Measurements from ENCODE around the gene TCF4.

The TCF4 gene

GRCh38 chr18:55268151-55268601 is 319.8 kb downstream of the TCF4 start:
- no peaks in the 10 kb centered on the region for H3K36me3 ChIP-seq (ENCODE audit: low read depth)
- peaks cover 5% of the 10 kb centered on the region for H3K4me1 ChIP-seq (ENCODE audit: insufficient read depth, poor library complexity, severe bottlenecking)
- no peak overlapping the region for H3K27ac ChIP-seq (ENCODE audit: poor library complexity, severe bottlenecking)
- ATAC-seq (ENCODE audit: low read depth), result no peak
- TF ChIP-seq CTCF (IDR thresholded peaks at IDR 0.05; ENCODE audit: poor library complexity, severe bottlenecking), result no peak
- no peaks in the 10 kb centered on the region for H3K27me3 ChIP-seq (ENCODE audit: insufficient read depth, poor library complexity, severe bottlenecking)
- H3K9me3 ChIP-seq (ENCODE audit: severe bottlenecking), result no peaks in the 10 kb centered on the region
- DNase-seq (ENCODE audit: low spot score), result no peak
- H3K4me3 ChIP-seq (ENCODE audit: severe bottlenecking), result no peak overlapping the region

GRCh38 chr18:55266981-55267380 is 321.0 kb downstream of the TCF4 start:
- H3K4me3 ChIP-seq (ENCODE audit: severe bottlenecking), result no peak overlapping the region
- H3K9me3 ChIP-seq (ENCODE audit: severe bottlenecking), result no peaks in the 10 kb centered on the region
- TF ChIP-seq CTCF (IDR thresholded peaks at IDR 0.05; ENCODE audit: poor library complexity, severe bottlenecking), result no peak
- no peaks in the 10 kb centered on the region for H3K36me3 ChIP-seq (ENCODE audit: low read depth)
- H3K27me3 ChIP-seq (ENCODE audit: insufficient read depth, poor library complexity, severe bottlenecking), result no peaks in the 10 kb centered on the region
- DNase-seq (ENCODE audit: low spot score) (no peak), ATAC-seq (ENCODE audit: low read depth) (no peak)
- peaks cover 5% of the 10 kb centered on the region for H3K4me1 ChIP-seq (ENCODE audit: insufficient read depth, poor library complexity, severe bottlenecking)
- no peak overlapping the region for H3K27ac ChIP-seq (ENCODE audit: poor library complexity, severe bottlenecking)

GRCh38 chr18:55265984-55266383 is 322.0 kb downstream of the TCF4 start:
- Histone ChIP-seq H3K9me3 (ENCODE audit: severe bottlenecking) (no peaks in the 10 kb centered on the region), H3K27me3 (ENCODE audit: insufficient read depth, poor library complexity, severe bottlenecking) (no peaks in the 10 kb centered on the region), H3K4me1 (ENCODE audit: insufficient read depth, poor library complexity, severe bottlenecking) (peaks cover 5% of the 10 kb centered on the region), H3K36me3 (ENCODE audit: low read depth) (no peaks in the 10 kb centered on the region), H3K4me3 (ENCODE audit: severe bottlenecking) (no peak overlapping the region), H3K27ac (ENCODE audit: poor library complexity, severe bottlenecking) (no peak overlapping the region)
- ATAC-seq (ENCODE audit: low read depth) (no peak), DNase-seq (ENCODE audit: low spot score) (no peak)
- TF ChIP-seq CTCF (IDR thresholded peaks at IDR 0.05; ENCODE audit: poor library complexity, severe bottlenecking), result no peak

GRCh38 chr18:55265130-55265675 is 322.8 kb downstream of the TCF4 start:
- Histone ChIP-seq H3K4me1 (ENCODE audit: insufficient read depth, poor library complexity, severe bottlenecking) (peaks cover 5% of the 10 kb centered on the region), H3K27ac (ENCODE audit: poor library complexity, severe bottlenecking) (no peak overlapping the region), H3K36me3 (ENCODE audit: low read depth) (no peaks in the 10 kb centered on the region), H3K4me3 (ENCODE audit: severe bottlenecking) (no peak overlapping the region), H3K9me3 (ENCODE audit: severe bottlenecking) (no peaks in the 10 kb centered on the region), H3K27me3 (ENCODE audit: insufficient read depth, poor library complexity, severe bottlenecking) (no peaks in the 10 kb centered on the region)
- ATAC-seq (ENCODE audit: low read depth), result no peak
- TF ChIP-seq CTCF (IDR thresholded peaks at IDR 0.05; ENCODE audit: poor library complexity, severe bottlenecking), result no peak
- DNase-seq (ENCODE audit: low spot score), result no peak

GRCh38 chr18:55264108-55264507 is 323.9 kb downstream of the TCF4 start:
- H3K9me3 ChIP-seq (ENCODE audit: severe bottlenecking), result no peaks in the 10 kb centered on the region
- no peak for TF ChIP-seq CTCF (IDR thresholded peaks at IDR 0.05; ENCODE audit: poor library complexity, severe bottlenecking)
- H3K27me3 ChIP-seq (ENCODE audit: insufficient read depth, poor library complexity, severe bottlenecking), result no peaks in the 10 kb centered on the region
- H3K27ac ChIP-seq (ENCODE audit: poor library complexity, severe bottlenecking), result no peak overlapping the region
- no peaks in the 10 kb centered on the region for H3K36me3 ChIP-seq (ENCODE audit: low read depth)
- DNase-seq (ENCODE audit: low spot score) (no peak), ATAC-seq (ENCODE audit: low read depth) (no peak)
- H3K4me3 ChIP-seq (ENCODE audit: severe bottlenecking), result no peak overlapping the region
- H3K4me1 ChIP-seq (ENCODE audit: insufficient read depth, poor library complexity, severe bottlenecking), result peaks cover 5% of the 10 kb centered on the region
